HG03439 (cell line): Measurements from ENCODE around the gene DOCK2.

Source experiments
- ATAC-seq: cut with Tn5 transposase; IDR thresholded peaks from one replicate; pipeline ENCODE4 v1.9.1; 2021; ENCODE audit warnings: mild to moderate bottlenecking, moderate library complexity; ENCODE audit not compliant: unreplicated experiment

DOCK2 gene

DNA sequence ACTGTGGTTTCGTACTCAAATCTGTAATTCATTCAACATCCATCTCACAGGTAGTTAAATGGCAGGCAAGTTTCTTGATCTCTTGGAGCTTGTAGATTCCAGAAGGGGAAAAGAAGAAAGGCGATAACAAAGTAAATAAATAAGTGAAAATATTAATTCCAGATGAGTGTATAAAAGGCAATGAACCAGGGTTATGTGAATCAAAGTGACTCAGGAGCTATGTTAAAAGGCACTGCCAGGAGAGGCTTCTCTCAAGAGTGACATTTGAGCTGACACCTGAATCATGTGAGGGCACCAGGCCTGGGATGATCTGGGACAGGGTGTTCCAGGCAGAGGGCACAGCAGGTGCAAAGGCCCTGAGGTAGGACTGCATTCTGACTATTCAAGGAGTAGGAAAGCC is 45.0 kb downstream of the DOCK2 start:
- no peak for ATAC-seq

DNA sequence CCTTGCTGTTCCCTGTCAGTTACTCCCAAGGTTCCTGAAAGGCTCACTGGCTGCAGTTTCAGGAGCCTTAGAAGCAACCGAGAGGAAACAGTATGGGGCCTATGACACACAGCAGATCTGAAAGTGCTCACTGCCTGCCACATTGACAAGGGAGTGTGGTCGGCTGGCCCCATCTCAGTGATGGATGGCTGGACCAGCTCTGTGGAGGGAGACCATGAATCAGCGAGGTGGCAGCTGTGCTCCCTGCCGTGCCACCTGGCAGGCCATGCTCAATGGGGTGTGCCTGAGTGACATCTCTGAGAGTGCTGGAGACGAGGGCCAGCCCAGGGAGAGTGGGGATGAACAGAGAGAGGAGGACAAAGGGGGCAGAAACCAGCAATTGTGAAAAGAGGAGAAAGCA is 49.1 kb downstream of the DOCK2 start:
- no peak for ATAC-seq

DNA sequence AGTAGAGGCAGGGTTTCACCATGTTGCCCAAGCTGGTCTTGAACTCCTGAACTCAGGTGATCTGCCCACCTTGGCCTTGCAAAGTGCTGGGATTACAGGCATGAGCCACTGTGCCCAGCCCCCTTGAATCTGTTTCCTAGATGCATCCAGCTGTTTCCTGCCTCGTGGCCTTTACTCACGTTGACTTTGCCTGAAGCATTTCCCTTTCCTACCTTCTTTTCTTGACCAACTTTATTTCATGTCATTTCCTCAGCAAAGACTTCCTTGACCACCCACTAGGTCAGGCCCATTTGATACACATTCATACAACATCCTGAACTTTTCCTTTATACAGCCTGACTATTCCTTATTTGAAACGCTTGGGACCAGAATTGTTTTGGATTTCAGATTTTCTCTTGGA is 51.0 kb downstream of the DOCK2 start:
- no peak for ATAC-seq

DNA sequence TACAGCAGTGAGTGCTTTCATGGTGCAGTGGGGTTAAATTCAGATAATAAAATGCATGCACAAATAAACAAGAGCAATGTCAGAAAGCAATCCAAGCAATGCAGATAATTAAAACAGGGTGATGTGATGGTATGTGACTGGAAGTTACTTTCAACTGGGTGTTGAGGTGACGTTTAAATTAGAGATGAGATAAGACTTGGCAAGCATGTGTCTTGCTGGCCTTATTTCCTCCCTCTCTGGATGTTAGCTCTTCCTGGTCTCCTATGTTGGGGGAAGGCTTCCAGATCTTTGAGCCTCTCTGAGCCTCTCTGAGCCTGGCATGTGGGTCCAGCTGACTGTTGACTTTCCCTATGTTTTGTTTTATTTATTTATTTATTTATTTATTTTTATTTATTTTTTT is 54.4 kb downstream of the DOCK2 start:
- no peak for ATAC-seq

DNA sequence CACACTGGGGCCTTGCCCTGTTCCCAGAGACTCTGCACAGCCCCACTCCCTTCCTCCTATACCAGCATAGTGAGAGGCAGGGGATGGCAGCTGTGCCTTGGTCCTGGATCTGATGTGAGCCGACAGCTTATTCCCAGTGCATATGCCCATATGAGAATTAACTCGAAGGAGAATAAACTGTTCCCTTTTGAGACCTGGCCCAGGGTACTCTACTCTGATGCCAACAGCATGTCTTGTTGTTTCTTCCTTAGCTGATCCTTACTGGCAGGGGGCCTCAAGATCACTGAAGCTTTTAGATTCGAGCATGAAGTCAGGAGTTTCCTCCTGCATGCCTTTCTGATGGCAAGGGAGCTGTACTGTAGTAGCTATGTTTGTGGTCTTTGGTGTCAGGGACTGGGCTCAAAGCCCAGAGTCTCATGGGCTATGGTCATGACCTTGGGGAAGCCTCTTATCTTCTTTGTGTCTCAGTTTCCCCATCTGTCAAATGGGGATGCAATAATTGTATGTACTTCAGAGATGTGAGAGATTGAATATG is 57.1 kb downstream of the DOCK2 start:
- no peak for ATAC-seq

DNA sequence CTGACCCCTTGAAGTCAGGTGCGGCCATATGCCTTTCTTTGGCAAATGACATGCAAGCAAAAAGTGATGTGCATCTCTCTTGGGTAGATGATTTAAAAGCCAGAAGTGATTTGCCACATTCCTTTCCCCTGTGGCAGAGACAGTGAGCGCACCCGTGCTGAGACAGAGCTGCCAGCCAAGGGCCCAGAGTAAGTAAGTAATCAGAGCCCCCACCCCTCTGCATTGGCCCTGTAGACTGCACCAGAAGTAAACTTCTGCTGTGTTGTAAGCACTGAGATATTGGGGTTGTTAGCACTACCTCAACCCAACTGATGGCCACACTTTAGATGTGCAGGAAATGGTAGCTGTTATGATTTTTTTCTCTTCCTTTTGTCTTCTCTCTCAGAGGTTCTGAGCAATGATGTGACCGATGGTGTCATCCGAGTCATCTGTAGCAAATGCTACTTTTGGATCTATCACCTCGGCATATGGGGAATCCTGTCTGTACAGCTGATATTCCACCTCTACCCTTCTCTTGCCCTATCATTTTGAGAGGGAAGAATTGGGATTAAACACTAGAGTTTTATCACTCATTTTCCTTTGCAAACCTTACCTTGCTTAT is 58.0 kb downstream of the DOCK2 start:
- ATAC-seq: no peak

DNA sequence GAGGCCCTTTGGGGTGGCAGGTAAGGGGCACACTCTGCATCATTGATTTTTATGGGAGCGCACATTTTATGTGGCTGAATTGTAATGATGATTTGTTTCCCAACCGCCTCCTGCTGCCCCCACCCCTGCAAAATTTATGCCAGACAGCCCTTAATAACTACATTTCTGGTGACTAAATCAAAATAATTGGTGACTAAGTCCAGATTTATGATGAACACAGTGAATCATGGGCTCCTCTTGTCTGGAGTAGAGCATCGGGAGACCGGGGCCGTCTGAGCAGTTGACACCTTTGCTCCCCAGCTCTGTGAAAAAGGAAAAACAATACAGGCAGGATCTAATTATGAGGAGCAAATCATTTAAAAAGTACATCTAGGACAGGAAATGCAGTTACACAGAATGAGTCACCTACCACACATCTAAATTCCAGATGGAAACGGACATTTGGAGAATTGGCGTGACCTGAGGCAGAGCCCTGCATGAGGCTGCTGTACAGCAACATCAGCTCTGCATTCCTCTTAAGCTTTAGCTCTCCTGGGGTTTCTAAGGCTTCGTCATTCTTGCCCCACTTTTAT is 58.9 kb downstream of the DOCK2 start:
- ATAC-seq: no peak

DNA sequence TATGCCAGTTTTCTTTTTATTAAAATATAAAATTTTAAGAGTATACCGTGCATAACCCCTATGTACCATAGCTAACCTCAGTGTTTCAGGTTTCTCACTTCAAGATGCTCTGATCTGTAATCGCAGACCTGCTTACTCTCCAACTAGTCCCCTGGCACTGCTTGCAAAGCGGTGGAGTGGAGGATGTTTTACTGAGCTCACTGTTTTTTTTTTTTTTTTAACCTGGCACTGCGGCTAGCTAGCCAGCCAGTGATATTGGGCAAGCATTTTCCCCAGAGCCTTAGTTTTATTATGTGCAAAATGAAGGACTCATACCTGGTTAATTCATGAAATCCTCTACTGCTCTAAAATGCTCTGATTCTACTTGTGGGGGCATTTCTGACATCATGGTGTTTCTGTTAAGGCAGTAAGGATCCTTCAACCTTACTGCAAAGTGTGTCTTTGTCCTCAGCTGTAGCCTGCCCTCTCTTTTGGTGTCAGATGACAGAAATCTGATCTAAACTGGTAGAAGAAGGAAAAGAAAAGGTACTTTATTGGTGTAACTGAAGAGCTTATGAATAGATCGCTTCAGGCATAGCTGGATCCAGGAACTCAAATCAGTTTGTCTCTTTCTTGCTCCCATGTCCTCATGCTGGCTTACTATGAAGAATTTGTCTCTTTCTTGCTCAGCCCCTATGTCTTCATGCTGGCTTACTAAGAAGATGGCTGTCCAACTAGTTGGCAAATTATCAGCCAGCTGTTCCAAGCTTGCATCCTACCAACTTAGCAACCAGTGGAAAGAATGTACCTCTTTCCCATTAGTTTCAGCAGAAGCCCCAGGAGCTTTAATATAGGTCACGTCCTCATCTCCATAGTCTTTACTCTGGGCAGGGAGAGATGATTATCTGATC is 59.8 kb downstream of the DOCK2 start:
- ATAC-seq: no peak

DNA sequence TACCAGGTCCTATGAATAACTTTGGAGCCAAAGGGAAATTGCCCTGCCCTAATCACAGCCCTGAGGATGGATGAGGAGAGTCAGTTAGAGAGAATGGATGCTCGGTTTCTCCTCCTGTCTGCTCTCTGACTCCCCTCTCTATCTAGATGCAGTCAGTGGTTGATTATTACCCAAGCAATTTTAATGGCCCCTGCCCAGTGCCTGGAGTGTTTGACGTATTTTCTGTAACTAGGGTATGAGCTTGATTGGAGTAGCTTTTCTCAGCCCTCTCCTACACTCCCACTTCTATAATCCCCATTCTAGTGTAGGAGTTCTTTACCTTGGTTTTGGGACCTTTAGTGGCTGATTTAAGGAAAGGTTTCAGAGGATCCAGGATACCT is 60.4 kb downstream of the DOCK2 start:
- no peak for ATAC-seq

DNA sequence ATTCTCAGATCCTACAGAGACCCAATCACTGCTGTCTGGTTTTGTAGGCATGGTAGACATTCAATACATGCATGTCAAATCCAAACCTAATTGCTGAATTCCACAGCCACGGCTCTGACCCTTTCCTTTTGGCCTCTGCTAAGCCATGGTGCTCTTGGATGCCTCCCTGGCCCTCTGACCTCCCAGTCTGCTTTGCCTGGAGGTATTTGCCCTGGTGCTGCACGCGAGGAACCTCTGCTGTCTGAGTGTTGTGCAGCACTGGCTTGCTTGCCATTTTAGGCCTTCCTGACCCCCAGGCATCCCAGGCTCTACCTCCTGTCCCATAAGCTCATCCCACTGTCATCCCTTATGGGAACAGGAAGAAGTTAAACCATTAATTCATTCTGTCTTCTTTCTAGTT is 60.9 kb downstream of the DOCK2 start:
- no peak for ATAC-seq

DNA sequence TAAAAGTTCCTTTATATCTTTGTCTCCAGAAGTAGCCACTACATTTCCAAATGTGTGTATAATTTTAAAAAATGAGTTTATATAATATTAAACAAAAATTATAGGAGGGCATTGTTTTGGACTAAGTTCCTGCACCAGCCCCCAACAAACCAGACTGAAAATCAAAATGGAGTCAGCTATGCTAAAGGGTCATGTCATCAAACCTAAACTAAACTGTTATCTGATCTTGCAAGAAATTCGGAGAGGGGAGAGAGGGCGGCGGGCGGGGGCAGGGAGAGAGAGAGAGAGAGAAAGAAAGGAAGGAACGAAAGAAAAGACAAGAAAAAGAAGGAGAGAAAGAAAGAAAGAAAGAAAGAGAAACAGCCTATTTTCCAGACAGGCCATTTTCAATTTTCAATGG is 63.5 kb downstream of the DOCK2 start:
- no peak for ATAC-seq

DNA sequence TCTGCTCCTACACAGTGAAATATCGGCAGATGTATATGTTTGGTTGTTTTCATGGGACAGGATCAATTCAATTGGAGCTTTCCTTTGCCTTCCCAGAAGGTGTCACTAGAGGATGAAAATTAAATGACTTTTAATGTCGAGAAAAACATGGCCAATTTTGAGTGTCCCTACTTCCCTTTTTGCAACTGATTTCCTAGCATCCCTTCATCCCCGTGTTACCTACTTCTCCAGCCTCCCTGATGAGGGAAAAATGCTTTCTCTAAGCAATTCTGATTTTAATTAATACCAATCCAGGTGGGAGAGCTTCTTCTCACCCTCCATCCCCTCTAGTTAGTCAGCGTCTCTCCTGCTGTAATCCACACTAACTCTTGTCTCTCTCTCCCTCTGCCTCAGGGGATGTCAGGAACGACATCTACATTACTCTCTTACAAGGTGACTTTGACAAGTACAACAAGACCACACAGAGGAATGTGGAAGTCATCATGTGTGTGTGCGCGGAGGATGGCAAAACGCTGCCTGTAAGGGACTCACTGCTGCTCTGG is 64.9 kb downstream of the DOCK2 start:
- ATAC-seq: no peak

DNA sequence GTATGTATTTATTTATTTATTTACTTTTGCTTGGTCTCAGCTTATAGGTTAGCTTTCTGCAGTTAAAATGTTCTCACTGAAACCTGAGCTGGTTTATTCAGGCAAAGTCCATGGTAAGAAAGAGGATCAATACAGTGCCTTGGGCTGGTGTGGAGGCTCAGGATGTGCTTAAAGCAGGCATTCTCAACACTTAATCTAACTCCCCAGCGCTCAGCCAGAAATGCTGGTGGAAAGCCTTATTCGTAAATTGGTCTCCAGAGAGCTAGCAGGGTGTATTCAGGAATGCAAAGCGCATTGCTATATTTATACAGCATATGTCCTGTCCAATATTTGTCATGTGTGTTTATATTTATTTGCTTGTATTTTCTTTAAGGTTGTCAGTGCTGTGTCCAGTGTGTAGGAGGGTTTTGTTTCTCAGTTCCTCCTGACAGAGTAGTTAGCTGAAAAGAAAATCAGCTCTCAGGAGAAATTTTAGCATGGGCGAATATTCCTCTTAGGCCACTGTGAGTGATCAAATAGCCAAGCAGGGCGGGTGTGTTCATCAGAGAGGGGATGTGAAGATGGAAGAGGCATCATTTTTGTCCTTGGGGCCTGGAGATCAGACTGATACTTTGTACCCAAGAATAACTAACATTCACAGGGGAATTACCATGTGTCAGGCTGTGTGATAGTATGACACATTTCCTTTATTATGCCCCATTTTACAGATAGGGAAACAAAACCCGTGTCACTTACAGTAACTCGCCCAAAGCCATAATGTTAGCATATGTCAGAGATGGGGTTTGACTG is 65.8 kb downstream of the DOCK2 start:
- peak; percentile 78 for ATAC-seq

DNA sequence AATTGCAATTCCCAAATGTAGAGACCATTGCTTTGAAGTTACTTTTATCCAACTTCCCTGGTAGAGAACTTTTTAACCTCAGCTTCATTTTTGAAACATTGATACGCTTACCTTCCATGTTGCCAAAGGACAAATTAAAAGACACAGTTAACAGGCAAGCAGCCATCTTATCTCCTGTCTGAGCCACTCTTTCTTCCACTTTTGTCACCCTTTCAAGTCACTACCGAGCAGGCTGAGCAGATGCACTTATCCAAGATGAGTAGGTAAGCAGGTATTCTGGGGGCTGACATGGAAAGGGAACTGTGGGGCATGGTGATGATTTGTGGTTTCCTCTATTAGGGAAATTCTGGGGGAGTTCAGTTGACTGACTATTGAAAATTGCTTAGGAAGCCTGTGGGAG is 66.7 kb downstream of the DOCK2 start:
- ATAC-seq: no peak

DNA sequence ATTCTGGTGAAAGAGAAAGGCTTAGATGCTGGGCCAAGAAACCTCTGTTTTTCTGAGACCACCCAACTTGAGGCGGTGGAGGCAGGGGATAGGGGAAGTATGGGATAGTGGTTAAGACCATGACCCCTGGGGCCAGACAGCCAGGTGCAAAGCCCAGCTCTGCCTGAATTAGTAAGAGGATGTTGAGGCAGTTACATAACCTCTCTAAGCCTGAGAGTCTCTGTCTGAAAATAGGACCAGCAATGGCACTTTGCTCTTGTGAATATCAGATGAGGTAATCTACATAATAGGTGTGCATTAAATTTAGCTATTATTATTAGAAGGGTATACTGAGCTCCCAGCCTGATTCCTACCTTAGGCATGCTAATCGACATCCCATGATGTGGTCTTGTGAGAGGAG is 68.2 kb downstream of the DOCK2 start:
- ATAC-seq: peak; percentile 32

DNA sequence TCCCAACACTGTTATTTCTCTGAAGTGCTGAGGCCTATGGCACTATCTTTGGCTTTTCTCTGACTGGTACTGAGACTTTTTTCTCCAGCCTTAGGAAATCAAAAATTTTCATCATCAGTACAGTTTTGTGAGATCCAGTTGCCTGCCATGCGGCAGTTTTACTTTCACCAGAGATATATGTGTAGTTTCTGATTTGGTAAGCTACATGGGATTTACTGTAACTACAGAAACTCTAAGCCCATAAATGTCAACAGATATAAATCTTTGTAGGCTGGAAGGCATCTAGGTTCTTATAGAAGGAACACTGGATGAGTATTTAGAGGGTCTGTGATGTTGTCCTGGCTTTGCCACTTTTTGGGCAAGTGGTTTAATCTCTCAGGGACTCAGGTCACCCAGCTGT is 69.0 kb downstream of the DOCK2 start:
- no peak for ATAC-seq

DNA sequence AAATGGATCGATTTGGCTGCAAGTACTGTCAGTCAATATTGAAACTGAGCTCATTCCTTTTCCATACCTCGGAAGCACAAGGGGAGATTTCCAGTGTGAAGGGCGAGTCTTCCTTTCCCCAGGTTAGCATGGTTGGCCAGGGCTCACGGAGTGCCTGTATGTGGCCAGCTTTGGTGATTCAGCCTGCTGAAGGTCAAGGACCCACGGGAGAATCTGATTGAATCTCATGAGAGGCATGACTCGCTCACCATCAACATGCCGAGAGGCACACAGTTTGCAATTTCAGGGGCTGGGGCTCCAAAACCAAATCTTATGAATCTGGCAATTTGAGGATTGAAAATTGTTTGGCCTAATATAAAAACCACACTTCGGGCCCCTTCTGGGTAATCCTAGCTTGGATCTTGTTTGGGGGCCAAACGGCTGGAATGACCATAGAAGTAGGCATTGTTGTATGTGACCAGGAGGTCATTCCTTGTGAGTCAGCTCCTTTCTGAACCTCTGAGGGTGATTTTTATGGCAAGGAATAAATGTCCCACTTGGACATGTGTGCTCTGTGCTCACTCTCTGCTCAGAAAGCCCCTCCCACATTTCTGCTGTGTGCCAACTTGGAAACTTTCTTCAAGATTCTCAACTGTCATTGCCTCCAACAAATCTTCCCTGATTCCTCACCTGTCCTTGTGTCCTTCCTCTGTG is 69.8 kb downstream of the DOCK2 start:
- no peak for ATAC-seq

DNA sequence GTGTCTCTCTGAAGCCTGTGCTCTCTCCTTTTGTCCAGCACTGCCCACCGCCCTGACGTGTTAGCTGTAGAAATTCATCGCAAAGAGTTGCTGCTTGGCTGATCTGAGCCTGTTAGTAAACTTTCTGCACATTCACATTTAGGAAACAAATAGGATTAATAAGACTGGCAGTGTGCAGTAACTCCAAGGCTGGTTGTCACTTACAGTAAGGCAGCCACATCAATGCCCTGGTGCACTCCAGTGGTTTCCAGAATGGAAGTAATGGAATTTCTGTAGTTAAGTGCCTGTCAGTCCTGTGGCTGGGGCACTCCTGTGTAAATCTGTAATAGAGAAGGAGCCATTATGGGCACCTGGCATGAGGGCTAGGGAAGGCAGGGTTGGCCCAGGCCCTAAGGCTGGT is 70.6 kb downstream of the DOCK2 start:
- no peak for ATAC-seq

DNA sequence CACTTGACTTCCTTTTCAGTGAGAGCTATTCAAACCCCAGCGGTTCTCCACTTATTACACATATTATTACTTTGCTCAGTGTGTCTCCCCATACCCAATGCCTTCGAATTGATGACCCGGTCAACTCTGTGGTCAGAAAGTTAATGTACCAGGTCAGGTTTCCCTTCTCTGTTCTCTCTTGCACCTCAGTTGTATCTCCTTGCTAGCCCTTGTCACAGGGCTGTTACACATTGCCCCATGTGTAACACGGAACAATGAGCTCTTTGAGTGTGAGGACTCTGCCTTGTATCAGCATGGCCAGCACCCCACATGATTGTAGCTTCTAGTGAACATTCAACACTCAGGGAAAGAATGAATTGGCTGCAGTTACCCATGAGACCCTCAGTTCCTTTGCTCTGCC is 73.6 kb downstream of the DOCK2 start:
- ATAC-seq: no peak

DNA sequence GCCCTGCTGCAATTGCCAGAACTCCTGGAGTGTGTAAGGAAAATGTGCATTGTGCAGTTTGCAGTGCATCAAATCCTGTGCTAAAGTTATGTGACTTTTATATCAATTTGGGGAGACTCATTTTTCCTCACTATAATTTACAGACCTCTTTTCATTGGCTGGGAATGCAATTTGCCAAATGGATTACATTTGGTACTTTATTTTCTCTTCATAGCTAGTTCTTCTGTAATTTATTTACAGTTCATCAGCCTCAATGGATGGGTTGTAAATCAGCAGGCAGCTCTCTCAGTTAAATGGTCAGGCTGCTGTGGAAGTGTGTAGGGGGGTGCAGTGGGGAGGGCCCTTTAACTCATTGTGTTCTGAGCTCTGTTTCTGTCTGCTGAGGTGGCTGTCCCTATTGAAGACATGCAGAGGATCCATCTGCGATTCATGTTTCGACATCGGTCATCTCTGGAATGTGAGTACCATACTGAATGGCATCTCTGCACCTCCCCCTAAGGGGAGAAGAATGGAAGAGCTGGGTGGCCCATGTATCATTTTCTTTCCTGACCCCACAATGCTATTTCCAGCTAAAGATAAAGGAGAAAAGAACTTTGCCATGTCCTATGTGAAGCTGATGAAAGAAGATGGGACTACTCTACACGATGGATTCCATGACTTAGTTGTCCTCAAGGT is 74.6 kb downstream of the DOCK2 start:
- no peak for ATAC-seq
